Activated CD4-positive, alpha-beta T cell treated with anti-CD3 and anti-CD28 coated beads for 24 hours (primary cell): Measurements from ENCODE around the gene ATP6V1E1.

Experiments
- DNase-seq, 2 donors: peaks; one replicate each; pipeline ENCODE4 v3.0.0-alpha.2; 2020; ENCODE audit warnings: low read depth in 2 of 2

The ATP6V1E1 gene

GRCh38 chr22:17633998-17634323 is 5.4 kb upstream of the ATP6V1E1 start:
- DNase-seq, result no peak

GRCh38 chr22:17633217-17633997 is 4.9 kb upstream of the ATP6V1E1 start:
- no peak for DNase-seq

GRCh38 chr22:17631076-17631565 is 2.6 kb upstream of the ATP6V1E1 start:
- no peak for DNase-seq

GRCh38 chr22:17629641-17630040 is 1.1 kb upstream of the ATP6V1E1 start:
- no peak for DNase-seq

GRCh38 chr22:17629173-17629489 is 582 bp upstream of the ATP6V1E1 start:
- DNase-seq, result no peak

DNA sequence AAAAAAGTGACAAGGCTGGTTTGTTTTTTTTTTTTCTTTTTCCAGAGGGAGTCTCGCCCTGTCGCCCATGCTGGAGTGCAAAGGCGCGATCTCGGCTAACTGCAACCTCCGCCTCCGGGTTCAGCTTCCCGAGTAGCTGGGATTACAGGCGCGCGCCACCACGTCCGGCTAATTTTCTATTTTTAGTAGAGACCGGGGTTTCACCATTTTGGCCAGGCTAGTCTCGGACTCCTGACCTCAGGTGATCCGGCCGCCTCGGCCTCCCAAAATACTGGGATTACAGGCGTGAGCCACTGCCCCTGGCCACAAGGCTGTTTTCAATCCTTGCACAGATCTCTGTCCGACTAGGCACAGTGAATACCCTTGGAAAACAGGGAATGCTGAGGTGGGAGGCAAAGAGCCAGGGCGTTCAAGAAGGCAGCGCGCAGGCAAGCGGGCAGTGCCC is 566 bp downstream of the ATP6V1E1 start:
- DNase-seq, result no peak

DNA sequence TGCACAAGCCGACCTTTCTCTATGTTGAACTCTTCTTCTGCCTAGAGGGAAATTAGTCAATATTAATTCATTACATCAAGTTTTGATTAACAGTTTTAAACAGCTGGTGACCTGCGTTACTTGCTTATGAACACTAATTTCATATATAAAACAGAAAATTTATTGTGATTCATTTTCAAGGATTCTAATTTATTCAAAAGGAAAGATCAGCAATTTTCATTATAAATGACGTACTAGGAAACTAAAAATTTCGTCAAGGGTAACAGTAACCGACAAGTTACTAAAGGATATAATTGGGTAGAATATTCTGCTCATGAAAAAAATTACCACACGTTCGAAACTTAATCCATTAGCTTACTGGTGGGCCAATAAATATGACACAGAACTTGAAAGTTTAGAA is 15.3 kb downstream of the ATP6V1E1 start:
- no peak for DNase-seq

GRCh38 chr22:17612057-17612456 is 16.5 kb downstream of the ATP6V1E1 start:
- no peak for DNase-seq

- no peak for DNase-seq
Observed at GRCh38 chr22:17607891-17608521, 20.5 kb downstream of the ATP6V1E1 start.

DNA sequence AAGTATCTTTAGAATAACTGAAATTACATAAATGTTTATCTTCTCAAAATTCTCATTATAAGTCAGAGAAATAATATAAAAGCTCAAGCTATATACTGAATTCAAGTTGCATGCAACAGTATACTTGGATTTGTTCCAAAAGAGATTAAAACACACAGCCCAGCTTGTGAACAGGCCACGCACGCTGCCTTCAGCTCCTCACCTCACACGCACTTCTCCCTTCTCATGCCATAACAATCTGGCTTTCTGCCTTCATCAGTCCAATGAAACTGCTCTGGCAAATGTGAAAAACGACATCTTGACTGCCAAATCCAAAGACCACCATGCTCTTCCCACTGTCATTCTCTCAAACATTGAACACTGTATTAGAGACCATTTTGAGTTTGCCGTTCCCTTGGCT is 22.1 kb downstream of the ATP6V1E1 start:
- DNase-seq, result no peak

GRCh38 chr22:17603668-17604067 is 24.9 kb downstream of the ATP6V1E1 start:
- no peak for DNase-seq

DNA sequence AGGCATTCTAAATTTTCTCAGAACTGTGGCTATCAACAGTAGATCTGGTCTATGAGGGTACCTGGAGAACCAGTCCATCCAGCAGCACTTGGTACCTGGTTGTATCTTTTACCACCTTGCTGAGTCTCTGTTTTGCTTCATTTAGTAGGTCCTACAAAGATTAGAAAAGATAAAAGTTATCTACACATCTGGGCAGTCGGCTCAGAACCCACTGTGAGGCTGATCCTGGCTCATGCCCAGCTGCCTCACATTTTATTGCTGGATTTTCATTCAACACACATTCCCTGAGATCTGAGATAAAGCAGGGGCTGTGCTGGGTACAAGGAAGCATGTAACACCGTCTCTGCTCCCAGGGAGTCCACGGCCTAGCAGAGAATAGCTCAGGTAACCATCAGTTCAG is 27.5 kb downstream of the ATP6V1E1 start:
- DNase-seq, result no peak

DNA sequence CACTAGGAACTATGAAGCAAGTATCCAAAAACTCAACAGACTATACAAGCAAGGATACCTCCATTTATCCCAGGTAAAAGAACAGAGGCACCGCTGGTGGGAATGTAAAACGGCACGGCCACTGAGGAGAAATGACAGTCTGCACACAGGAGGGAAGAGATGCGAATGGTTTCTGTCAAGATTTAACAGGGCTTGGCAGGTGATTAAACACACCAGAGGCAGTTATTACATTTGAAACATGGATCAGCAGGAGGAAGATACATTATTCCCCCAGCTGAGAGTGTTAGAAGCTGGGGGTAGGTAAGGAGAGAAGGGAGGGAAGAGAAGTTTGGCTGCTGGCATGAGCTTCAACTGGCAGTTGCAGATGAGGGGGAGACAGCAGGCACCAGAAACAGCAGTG is 30.2 kb downstream of the ATP6V1E1 start:
- DNase-seq, result no peak

DNA sequence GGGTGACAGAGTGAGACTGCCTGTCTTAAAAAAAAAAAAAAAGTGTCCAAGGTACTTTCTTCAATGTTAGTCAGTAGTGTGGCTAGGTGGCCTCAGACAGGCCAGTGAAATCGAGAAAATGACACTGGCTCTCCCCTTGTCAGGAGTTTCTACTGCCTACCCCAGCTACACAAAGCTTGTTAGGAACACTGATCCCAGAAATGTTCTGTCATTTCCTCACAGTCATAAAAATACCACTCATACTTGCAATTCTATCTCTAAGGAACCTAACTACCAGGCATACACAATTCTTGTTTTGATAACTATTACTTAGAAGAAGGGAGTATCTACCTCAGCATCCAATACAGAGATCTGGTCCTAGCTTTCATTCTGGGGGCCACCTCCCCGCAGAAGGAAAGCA is 31.3 kb downstream of the ATP6V1E1 start:
- DNase-seq, result no peak

GRCh38 chr22:17596226-17596625 is 32.3 kb downstream of the ATP6V1E1 start:
- DNase-seq, result no peak

DNA sequence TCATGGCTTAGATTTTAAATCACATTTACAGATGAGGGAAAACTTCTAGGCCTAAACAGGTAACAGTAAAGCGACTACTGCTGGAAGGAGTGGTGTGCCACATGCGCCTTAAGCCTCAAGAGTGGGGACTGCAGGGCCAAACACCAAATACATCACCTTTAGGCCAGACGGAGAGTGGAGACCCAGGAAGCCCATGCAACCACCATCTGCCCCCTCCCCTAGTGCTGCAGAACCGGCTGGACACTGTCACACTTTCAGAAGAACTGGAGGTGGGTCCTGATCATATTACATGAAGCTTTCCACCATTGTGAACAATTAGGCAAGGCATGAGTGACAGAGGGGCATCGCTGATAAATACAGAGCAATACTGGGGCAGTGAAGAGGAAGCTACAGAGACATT is 36.3 kb downstream of the ATP6V1E1 start:
- no peak for DNase-seq

GRCh38 chr22:17590586-17590985 is 38.0 kb downstream of the ATP6V1E1 start:
- no peak for DNase-seq

DNA sequence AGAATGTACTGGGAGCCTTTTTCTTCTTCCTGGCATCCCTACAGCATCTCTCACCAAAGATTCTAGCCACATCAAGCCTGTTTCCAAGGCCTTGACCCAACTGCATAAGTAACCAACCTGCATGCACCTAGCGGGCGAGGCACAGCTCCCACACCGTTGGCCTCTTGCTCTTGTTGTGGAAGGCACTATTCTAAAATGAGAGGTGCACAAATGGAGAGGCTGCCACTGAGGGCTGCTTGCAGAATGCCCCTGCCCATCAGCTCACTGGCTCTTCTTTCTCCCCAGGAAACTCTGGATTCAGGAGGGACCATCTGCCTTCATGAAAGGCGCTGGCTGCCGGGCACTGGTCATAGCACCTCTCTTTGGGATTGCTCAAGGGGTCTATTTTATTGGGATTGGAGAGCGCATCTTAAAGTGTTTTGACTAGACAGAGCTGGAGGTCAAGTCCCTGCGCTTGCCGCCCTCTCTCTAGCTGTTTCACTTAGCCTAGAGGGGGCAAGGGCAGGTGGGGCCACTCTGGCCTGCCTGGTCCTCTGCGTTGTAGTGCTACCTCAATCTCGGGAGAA is 38.7 kb downstream of the ATP6V1E1 start:
- DNase-seq, result no peak

DNA sequence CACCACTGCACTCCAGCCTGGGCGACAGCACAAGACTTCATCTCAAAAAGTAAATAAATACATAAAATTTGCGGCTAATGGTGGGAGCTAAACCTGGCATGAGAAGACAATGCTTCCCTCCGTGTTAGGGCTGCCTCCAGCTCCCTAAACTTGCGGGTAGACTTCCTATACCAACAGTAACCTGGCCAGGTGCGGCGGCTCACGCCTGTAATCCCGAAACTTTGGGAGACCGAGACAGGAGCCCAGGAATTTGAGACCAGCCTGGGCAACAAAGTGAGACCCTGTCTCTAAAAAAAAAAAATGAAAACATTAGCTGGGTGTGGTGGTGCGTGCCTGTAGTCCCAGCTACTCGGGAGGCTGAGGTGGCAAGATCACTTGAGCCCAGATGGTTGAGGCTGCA is 39.9 kb downstream of the ATP6V1E1 start:
- no peak for DNase-seq

- DNase-seq, result no peak
Observed at GRCh38 chr22:17587629-17588028, 40.9 kb downstream of the ATP6V1E1 start.

DNA sequence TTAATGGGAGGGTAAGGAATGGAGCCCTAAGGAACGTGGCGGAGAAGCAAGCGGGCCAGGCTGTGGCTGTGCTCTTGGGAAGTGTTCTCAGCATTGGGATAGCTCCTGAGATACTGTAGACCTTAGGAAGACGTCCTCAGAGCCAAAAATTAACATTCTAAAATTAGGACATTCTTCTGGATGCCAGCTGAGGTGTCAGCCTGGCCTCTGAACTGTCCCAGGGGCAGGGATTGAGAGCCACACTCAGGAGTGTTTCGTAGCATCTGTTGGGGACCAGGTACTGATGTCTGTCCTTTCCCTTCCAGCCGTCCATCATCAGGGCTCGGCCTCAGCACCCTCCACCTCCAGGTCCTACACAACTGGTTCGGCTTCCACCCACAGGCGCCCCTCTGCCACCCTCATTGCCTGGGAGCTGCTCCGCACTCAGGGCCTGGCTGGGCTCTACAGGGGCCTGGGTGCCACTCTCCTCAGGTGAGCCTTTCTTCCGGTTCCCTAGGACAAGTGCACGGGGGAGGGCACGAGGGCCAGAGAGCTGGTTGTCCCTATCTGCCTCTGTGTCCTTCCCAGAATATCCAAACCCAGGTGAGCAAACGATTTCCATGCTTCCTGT is 41.6 kb downstream of the ATP6V1E1 start:
- no peak for DNase-seq

- no peak for DNase-seq
Observed at GRCh38 chr22:17583151-17583550, 45.4 kb downstream of the ATP6V1E1 start.

DNA sequence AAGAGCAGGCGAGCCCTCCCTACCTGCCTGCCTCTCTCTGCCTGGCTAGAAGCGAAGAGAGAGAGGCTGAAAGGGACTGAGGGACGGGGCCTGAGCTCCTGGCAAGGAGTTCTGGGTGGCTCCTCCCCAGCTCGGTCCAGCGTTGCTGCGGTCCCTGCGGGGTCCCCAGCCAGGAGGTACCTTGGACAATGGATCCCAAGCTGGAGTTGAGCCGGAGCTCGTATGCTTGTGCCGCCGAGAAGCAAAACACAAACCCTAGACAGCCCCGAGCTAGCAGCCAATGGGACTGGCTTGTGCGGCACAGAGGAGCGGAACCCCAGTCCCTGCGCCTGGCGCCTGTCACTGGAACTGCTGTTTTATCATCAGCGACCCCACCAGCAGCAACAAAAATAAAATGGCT is 46.9 kb downstream of the ATP6V1E1 start:
- DNase-seq, result no peak
